ENCODE data around the gene CPED1. TPM values are rescaled to one million over a fixed set of nuclear protein-coding genes. Genes with fewer than 3 reads are reported as not detected.

CPED1 gene
- total RNA-seq, 4 donors from 2014 or later, result 4.4 to 20.2 (median 14.0) TPM

GRCh38 chr7:121023194-121023593, 34.7 kb downstream of the CPED1 start:
- in situ Hi-C loops (cut with MboI; ENCODE audit: low pct_ligation_motif_present in 1 of 4, low pct_unique_long_range_greater_than_20kb in 1 of 4, low sequenced_read_pairs in 3 of 4), result no loop called here

GRCh38 chr7:121023683-121024511, 35.4 kb downstream of the CPED1 start:
- in situ Hi-C loops (cut with MboI; ENCODE audit: low pct_ligation_motif_present in 1 of 4, low pct_unique_long_range_greater_than_20kb in 1 of 4, low sequenced_read_pairs in 3 of 4), result no loop called here
- Histone ChIP-seq H3K27ac (peak overlapping the region; percentile 63 to 70 (median 68)), H3K27me3 (no peaks in the 10 kb centered on the region), H3K9me3 (no peaks in the 10 kb centered on the region), H3K36me3 (no peaks in the 10 kb centered on the region), H3K4me1 (peaks cover 18 to 52% (median 22%) of the 10 kb centered on the region in 4 donors), H3K4me3 (no peak overlapping the region)
- intact Hi-C loops (cut with DNase I; ENCODE audit: low total_unique reads), result no loop called here
- no peak for TF ChIP-seq POLR2A (IDR thresholded peaks at IDR 0.05)
- no peak for TF ChIP-seq POLR2AphosphoS5 (IDR thresholded peaks at IDR 0.05)
- no peak for TF ChIP-seq CTCF (IDR thresholded peaks at IDR 0.05)
- TF ChIP-seq EP300 (IDR thresholded peaks at IDR 0.05; ENCODE audit: low read depth), result no peak
- no peak for DNase-seq
- 23 to 24% methylated on average over 8 of the region's 8 CpGs for WGBS, 2 donors (ENCODE audit: low coverage in 1 of 2)

More at GRCh38 chr7:121023194-121023593, 34.7 kb downstream of the CPED1 start:
- H3K27ac ChIP-seq, result peak overlapping the region; percentile 63 to 70 (median 68)
- no peak for TF ChIP-seq CTCF (IDR thresholded peaks at IDR 0.05)
- TF ChIP-seq EP300 (IDR thresholded peaks at IDR 0.05; ENCODE audit: low read depth), result no peak
- no peak for TF ChIP-seq POLR2AphosphoS5 (IDR thresholded peaks at IDR 0.05)
- no peak for TF ChIP-seq POLR2A (IDR thresholded peaks at IDR 0.05)
- intact Hi-C loops (cut with DNase I; ENCODE audit: low total_unique reads), result no loop called here
- H3K9me3 ChIP-seq, result no peaks in the 10 kb centered on the region
- no peaks in the 10 kb centered on the region for H3K27me3 ChIP-seq
- no peak overlapping the region for H3K4me3 ChIP-seq
- no peaks in the 10 kb centered on the region for H3K36me3 ChIP-seq
- H3K4me1 ChIP-seq, result peaks cover 19 to 55% (median 22%) of the 10 kb centered on the region in 4 donors
- no peak for DNase-seq

GRCh38 chr7:121024611-121025010, 36.1 kb downstream of the CPED1 start:
- TF ChIP-seq POLR2A (IDR thresholded peaks at IDR 0.05), result no peak
- TF ChIP-seq EP300 (IDR thresholded peaks at IDR 0.05; ENCODE audit: low read depth), result no peak
- no peak for TF ChIP-seq POLR2AphosphoS5 (IDR thresholded peaks at IDR 0.05)
- H3K27ac ChIP-seq, result peak overlapping the region; percentile 63 to 70 (median 68)
- intact Hi-C loops (cut with DNase I; ENCODE audit: low total_unique reads) (no loop called here), in situ Hi-C loops (cut with MboI; ENCODE audit: low pct_ligation_motif_present in 1 of 4, low pct_unique_long_range_greater_than_20kb in 1 of 4, low sequenced_read_pairs in 3 of 4) (no loop called here)
- DNase-seq, result no peak
- no peaks in the 10 kb centered on the region for H3K27me3 ChIP-seq
- no peaks in the 10 kb centered on the region for H3K36me3 ChIP-seq
- peaks cover 13 to 48% (median 22%) of the 10 kb centered on the region in 4 donors for H3K4me1 ChIP-seq
- H3K4me3 ChIP-seq, result no peak overlapping the region
- WGBS, 2 donors (ENCODE audit: low coverage in 1 of 2), result 23 to 34% methylated on average over 5 of the region's 5 CpGs
- no peaks in the 10 kb centered on the region for H3K9me3 ChIP-seq

GRCh38 chr7:121026159-121026558, 37.6 kb downstream of the CPED1 start:
- Histone ChIP-seq H3K36me3 (no peaks in the 10 kb centered on the region), H3K27ac (peak overlapping the region in 3 of 4 donors; percentile 1 to 30 (median 8)), H3K9me3 (no peaks in the 10 kb centered on the region), H3K4me3 (no peak overlapping the region), H3K4me1 (peaks cover 9 to 41% (median 22%) of the 10 kb centered on the region in 4 donors), H3K27me3 (no peaks in the 10 kb centered on the region)
- intact Hi-C loops (cut with DNase I; ENCODE audit: low total_unique reads) (no loop called here), in situ Hi-C loops (cut with MboI; ENCODE audit: low pct_ligation_motif_present in 1 of 4, low pct_unique_long_range_greater_than_20kb in 1 of 4, low sequenced_read_pairs in 3 of 4) (no loop called here)
- no peak for DNase-seq
- TF ChIP-seq EP300 (IDR thresholded peaks at IDR 0.05; ENCODE audit: low read depth) (no peak), CTCF (IDR thresholded peaks at IDR 0.05) (no peak), POLR2A (IDR thresholded peaks at IDR 0.05) (no peak), POLR2AphosphoS5 (IDR thresholded peaks at IDR 0.05) (no peak)
- 80 to 87% methylated on average over 1 of the region's 1 CpG for WGBS, 2 donors (ENCODE audit: low coverage in 1 of 2)

Data from transverse colon (tissue), 4 donors.